HG02973 (cell line): Measurements from ENCODE around the gene RBM24.

Source experiments
- ATAC-seq: cut with Tn5 transposase; IDR thresholded peaks from one replicate; pipeline ENCODE4 v1.9.1; 2021; ENCODE audit warnings: moderate library complexity; ENCODE audit not compliant: unreplicated experiment

Gene RBM24

DNA sequence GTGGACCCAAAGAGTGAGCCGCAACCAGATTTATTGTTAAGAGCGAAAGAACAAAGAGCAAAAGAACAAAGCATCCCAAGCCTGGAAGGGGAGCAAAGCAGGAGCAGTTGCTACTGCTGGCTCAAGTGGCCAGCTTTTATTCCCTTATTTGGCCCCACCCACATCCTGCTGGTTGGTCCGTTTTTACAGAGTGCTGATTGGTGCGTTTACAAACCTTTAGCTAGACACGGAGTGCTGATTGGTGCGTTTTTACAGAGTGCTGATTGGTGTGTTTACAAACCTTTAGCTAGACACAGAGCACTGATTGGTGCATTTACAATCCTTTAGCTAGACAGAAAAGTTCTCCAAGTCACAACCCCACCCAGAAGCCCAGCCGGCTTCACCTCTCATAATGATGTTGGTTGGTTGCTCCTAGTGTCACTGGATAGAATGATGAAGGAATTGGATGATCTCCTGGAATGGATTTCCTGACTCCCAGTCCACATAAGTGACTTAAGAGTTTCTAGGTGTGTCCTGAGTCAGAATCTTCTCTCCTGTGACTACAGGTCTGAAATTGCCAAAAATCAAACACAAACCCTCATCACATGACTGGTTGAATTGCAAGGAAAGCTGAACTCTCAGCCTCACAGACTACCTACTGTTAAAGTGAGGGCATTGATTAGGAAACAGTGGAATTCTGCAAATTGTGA, 60.1 kb downstream of the RBM24 start:
- ATAC-seq = no peak

DNA sequence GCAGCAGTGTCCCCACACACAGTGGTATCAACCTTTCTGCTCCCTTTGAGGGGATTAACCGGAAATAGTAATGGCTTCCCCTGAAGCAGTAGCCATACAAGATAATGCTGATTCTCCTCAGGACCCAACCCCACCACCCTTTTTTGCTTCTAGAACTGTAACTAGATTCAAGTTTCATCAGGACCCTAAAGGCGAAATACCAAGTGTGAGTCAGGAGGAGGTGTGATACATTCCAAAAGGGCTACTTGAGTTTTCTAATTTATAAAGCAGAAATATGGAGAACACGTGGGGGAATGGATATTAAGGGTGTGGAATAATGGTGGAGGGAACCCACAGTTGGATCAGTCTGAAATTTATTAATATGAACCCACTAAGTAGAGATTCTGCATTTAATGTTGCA, 60.7 kb downstream of the RBM24 start:
- no peak for ATAC-seq

DNA sequence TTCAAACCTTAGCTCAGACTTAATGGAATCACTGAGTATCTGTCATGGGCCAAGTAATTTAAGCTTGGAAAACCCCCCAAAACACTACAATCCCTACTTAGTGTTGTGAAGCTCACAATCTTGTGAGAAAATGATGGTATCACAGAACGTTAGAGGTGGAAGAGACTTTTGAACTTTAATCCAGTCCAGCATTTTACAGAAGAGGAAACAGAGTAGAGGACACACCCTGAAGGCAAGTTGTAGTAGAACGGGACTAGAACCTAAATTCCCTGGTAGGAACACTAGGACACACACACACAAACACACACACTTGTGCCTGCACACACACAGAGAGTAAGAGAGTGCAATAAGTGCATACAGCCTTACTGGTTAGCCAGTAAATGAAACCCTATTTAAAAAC, 62.1 kb downstream of the RBM24 start:
- ATAC-seq = no peak
